SK-N-SH treated with all-trans-retinoic acid at 6 μM for 48 hours (cell line): ENCODE data around the gene ZEB1.

Experiments
- ATAC-seq: fragments of 200-7000 bp; cut with Tn5 transposase; 3 replicates; pipeline ENCODE4 v1.9.1; 2020; ENCODE audit warnings: mild to moderate bottlenecking, moderate library complexity
- ARNTL ChIP-seq: fragments of 450-650 bp; formaldehyde crosslinking; IDR thresholded peaks from 2 replicates; pipeline ENCODE4 v1.5.0; 2020; ENCODE audit warnings: low read depth, mild to moderate bottlenecking, moderate library complexity, borderline replicate concordance
- BACH2 ChIP-seq: fragments of 250-450 bp; sonication (Bioruptor Pico); IDR thresholded peaks from 2 replicates; pipeline ENCODE4 v1.9.0; 2021; ENCODE audit warnings: mild to moderate bottlenecking, borderline replicate concordance
- CSDC2 ChIP-seq: fragments of 250-450 bp; sonication (Bioruptor Pico); IDR thresholded peaks from 2 replicates; pipeline ENCODE4 v1.5.0; 2020; ENCODE audit warnings: mild to moderate bottlenecking, moderate library complexity
- CSRNP3 ChIP-seq: fragments of 250-450 bp; sonication (Bioruptor Pico); IDR thresholded peaks from 2 replicates; pipeline ENCODE4 v1.5.1; 2021; ENCODE audit warnings: mild to moderate bottlenecking, moderate library complexity
- ESRRG ChIP-seq: fragments of 250-450 bp; sonication (Bioruptor Pico); IDR thresholded peaks from 2 replicates; pipeline ENCODE4 v1.6.1; 2021; ENCODE audit warnings: mild to moderate bottlenecking
- GLIS3 ChIP-seq: fragments of 250-450 bp; sonication (Bioruptor Pico); IDR thresholded peaks from 2 replicates; pipeline ENCODE4 v1.5.0; 2020; ENCODE audit warnings: mild to moderate bottlenecking, moderate library complexity
- OSR1 ChIP-seq: fragments of 250-450 bp; sonication (Bioruptor Pico); IDR thresholded peaks from 2 replicates; pipeline ENCODE4 v1.8.0; 2022; ENCODE audit warnings: moderate library complexity, mild to moderate bottlenecking, inconsistent platforms
- PATZ1 ChIP-seq: fragments of 250-450 bp; sonication (Bioruptor Pico); IDR thresholded peaks from 2 replicates; pipeline ENCODE4 v1.8.0; 2020; ENCODE audit warnings: mild to moderate bottlenecking, moderate library complexity, borderline replicate concordance
- PPARA ChIP-seq: fragments of 250-450 bp; sonication (Bioruptor Pico); IDR thresholded peaks from 2 replicates; pipeline ENCODE4 v1.5.0; 2020; ENCODE audit warnings: mild to moderate bottlenecking, borderline replicate concordance
- SNAI2 ChIP-seq: fragments of 250-450 bp; sonication (Bioruptor Pico); IDR thresholded peaks from 2 replicates; pipeline ENCODE4 v1.5.0; 2020; ENCODE audit warnings: mild to moderate bottlenecking, moderate library complexity
- TCF4 ChIP-seq: fragments of 250-450 bp; sonication (Bioruptor Pico); IDR thresholded peaks from 2 replicates; pipeline ENCODE4 v1.8.0; 2021; ENCODE audit warnings: mild to moderate bottlenecking, moderate library complexity, borderline replicate concordance
- TOX ChIP-seq: fragments of 250-450 bp; sonication (Bioruptor Pico); IDR thresholded peaks from 2 replicates; pipeline ENCODE4 v1.8.0; 2021; ENCODE audit warnings: mild to moderate bottlenecking, moderate library complexity, borderline replicate concordance
- TSHZ2 ChIP-seq: fragments of 250-450 bp; sonication (Bioruptor Pico); IDR thresholded peaks from 2 replicates; pipeline ENCODE4 v1.5.0; 2020; ENCODE audit warnings: mild to moderate bottlenecking, moderate library complexity
- ZC3H10 ChIP-seq: fragments of 250-450 bp; sonication (Bioruptor Pico); IDR thresholded peaks from 2 replicates; pipeline ENCODE4 v1.5.1; 2021; ENCODE audit warnings: mild to moderate bottlenecking, moderate library complexity
- ZFP3 ChIP-seq: fragments of 250-450 bp; sonication (Bioruptor Pico); IDR thresholded peaks from 2 replicates; pipeline ENCODE4 v1.5.0; 2020; ENCODE audit warnings: mild to moderate bottlenecking, moderate library complexity
- ZFP30 ChIP-seq: fragments of 450-650 bp; formaldehyde crosslinking; IDR thresholded peaks from 2 replicates; pipeline ENCODE4 v1.5.0; 2022; ENCODE audit warnings: mild to moderate bottlenecking, moderate library complexity
- ZNF565 ChIP-seq: fragments of 450-650 bp; formaldehyde crosslinking; conservative IDR thresholded peaks from 2 replicates; pipeline ENCODE4 v1.5.0; 2020; ENCODE audit warnings: low read depth, mild to moderate bottlenecking, moderate library complexity
- ZNF70 ChIP-seq: fragments of 450-650 bp; formaldehyde crosslinking; IDR thresholded peaks from 2 replicates; pipeline ENCODE4 v1.5.0; 2020; ENCODE audit warnings: mild to moderate bottlenecking, moderate library complexity
- ZNF8 ChIP-seq: fragments of 450-650 bp; formaldehyde crosslinking; IDR thresholded peaks from 2 replicates; pipeline ENCODE4 v1.5.0; 2020; ENCODE audit warnings: mild to moderate bottlenecking, moderate library complexity
- TF ChIP-seq, protein P1 (sequence below): fragments of 250-450 bp; sonication (Bioruptor Pico); IDR thresholded peaks from 2 replicates; pipeline ENCODE4 v1.5.1; 2020; ENCODE audit warnings: low read depth, mild to moderate bottlenecking, moderate library complexity
- TF ChIP-seq, protein P2 (sequence below): fragments of 250-450 bp; sonication (Bioruptor Pico); IDR thresholded peaks from 2 replicates; pipeline ENCODE4 v1.8.0; 2021; ENCODE audit warnings: low read depth, mild to moderate bottlenecking, moderate library complexity, borderline replicate concordance

ZEB1 gene

GRCh38 chr10:31321396-31321941 lies 2.5 kb downstream of the ZEB1 start:
- TF ChIP-seq, protein P1, sequence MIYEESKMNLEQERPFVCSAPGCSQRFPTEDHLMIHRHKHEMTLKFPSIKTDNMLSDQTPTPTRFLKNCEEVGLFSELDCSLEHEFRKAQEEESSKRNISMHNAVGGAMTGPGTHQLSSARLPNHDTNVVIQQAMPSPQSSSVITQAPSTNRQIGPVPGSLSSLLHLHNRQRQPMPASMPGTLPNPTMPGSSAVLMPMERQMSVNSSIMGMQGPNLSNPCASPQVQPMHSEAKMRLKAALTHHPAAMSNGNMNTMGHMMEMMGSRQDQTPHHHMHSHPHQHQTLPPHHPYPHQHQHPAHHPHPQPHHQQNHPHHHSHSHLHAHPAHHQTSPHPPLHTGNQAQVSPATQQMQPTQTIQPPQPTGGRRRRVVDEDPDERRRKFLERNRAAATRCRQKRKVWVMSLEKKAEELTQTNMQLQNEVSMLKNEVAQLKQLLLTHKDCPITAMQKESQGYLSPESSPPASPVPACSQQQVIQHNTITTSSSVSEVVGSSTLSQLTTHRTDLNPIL (CRISPR knock-in tag): no peak
- TF ChIP-seq ZFP3: no peak
- no peak for TF ChIP-seq ESRRG (CRISPR knock-in tag)
- no peak for TF ChIP-seq PATZ1 (CRISPR knock-in tag)
- no peak for TF ChIP-seq ZNF8 (CRISPR knock-in tag)
- TF ChIP-seq PPARA (CRISPR knock-in tag): no peak
- no peak for TF ChIP-seq GLIS3 (CRISPR knock-in tag)
- TF ChIP-seq CSRNP3 (CRISPR knock-in tag): no peak
- TF ChIP-seq, protein P2, sequence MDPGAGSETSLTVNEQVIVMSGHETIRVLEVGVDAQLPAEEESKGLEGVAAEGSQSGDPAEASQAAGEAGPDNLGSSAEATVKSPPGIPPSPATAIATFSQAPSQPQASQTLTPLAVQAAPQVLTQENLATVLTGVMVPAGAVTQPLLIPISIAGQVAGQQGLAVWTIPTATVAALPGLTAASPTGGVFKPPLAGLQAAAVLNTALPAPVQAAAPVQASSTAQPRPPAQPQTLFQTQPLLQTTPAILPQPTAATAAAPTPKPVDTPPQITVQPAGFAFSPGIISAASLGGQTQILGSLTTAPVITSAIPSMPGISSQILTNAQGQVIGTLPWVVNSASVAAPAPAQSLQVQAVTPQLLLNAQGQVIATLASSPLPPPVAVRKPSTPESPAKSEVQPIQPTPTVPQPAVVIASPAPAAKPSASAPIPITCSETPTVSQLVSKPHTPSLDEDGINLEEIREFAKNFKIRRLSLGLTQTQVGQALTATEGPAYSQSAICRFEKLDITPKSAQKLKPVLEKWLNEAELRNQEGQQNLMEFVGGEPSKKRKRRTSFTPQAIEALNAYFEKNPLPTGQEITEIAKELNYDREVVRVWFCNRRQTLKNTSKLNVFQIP (CRISPR knock-in tag): no peak
- no peak for TF ChIP-seq TSHZ2 (CRISPR knock-in tag)
- no peak for ATAC-seq

- no peak for ATAC-seq
- no peak for TF ChIP-seq SNAI2
- no peak for TF ChIP-seq ZNF8 (CRISPR knock-in tag)
- no peak for TF ChIP-seq ZNF70 (CRISPR knock-in tag)
- no peak for TF ChIP-seq ZC3H10 (CRISPR knock-in tag)
- TF ChIP-seq ZNF565 (CRISPR knock-in tag): no peak
- no peak for TF ChIP-seq PATZ1 (CRISPR knock-in tag)
- no peak for TF ChIP-seq TOX (CRISPR knock-in tag)
- TF ChIP-seq BACH2: no peak
- TF ChIP-seq TSHZ2 (CRISPR knock-in tag): no peak
- TF ChIP-seq GLIS3 (CRISPR knock-in tag): no peak
- no peak for TF ChIP-seq ZFP3
- TF ChIP-seq, protein P2 (CRISPR knock-in tag): no peak
- no peak for TF ChIP-seq OSR1 (CRISPR knock-in tag)
- no peak for TF ChIP-seq ARNTL (CRISPR knock-in tag)
- TF ChIP-seq CSDC2: no peak
- no peak for TF ChIP-seq TCF4 (CRISPR knock-in tag)
- TF ChIP-seq ZFP30 (CRISPR knock-in tag): no peak
- TF ChIP-seq, protein P1 (CRISPR knock-in tag): no peak
Observed at GRCh38 chr10:31322647-31323046, 3.6 kb downstream of the ZEB1 start.
